Neural progenitor cell (in vitro differentiated cells): Measurements from ENCODE around the gene SMAD6.

Experiments used
- CTCF ChIP-seq: fragments of 200-600 bp; sonication (generic); IDR thresholded peaks from 2 replicates; pipeline ENCODE4 v1.5.1; 2017; ENCODE audit warnings: antibody characterized with exemption, mild to moderate bottlenecking
- EZH2 ChIP-seq: fragments of 200-600 bp; sonication (generic); IDR thresholded peaks from 2 replicates; pipeline ENCODE4 v1.6.1; 2017; ENCODE audit warnings: antibody characterized with exemption, mild to moderate bottlenecking, moderate library complexity
- EZH2phosphoT487 ChIP-seq: fragments of 200-600 bp; sonication (generic); IDR thresholded peaks from 2 replicates; pipeline ENCODE4 v1.6.1; 2017; ENCODE audit warnings: antibody characterized with exemption

DNA sequence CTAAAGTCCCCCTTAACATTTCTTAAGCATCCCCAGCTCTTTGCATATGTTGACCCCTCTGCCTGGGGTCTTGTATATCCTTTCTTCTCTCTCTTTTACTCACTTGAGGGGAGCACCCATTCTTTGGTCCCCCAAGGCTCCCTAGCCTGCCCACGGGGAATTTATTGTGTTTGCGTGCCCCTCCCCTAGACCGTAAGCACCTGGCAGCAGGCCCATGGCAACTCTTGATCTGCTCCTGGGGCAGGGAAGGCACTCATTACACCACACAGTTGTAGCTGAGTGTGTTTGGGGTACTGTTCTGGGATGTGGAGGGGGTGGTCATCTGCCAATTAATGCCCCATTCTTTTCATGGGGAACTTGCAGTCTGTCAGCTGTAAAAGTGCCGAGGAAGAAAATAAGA, 27.3 kb upstream of the SMAD6 start:
- TF ChIP-seq CTCF (no peak), EZH2 (no peak), EZH2phosphoT487 (no peak)
